Endothelial cell of umbilical vein (primary cell): ENCODE data around the gene RPL21. TPM values are rescaled to one million over a fixed set of nuclear protein-coding genes. Genes with fewer than 3 reads are reported as not detected.
"Not testable (repeated sequence)": the region's sequence is repeated elsewhere in the genome, so short reads cannot be mapped to it uniquely, and the experiment has no call there.

Source experiments
- BruUV-seq: library from RNA; stranded (reverse); fragments of 400-500 nt; replicated peaks from 2 replicates; lab custom pipeline; 2021; lab: Mats Ljungman, UMichigan
- CTCF ChIA-PET: fragments of 300-600, 350-600 bp; sonication (Branson Sonifier 250); formaldehyde crosslinking; loops from one replicate; lab custom pipeline; 2021; ENCODE audit warnings: antibody characterized with exemption, inconsistent platforms; lab: Charles Lee
- POLR2A ChIA-PET: fragments of 300-600, 350-600 bp; sonication (Branson Sonifier 250); formaldehyde crosslinking; loops from one replicate; lab custom pipeline; 2021; ENCODE audit warnings: antibody characterized with exemption, inconsistent platforms; lab: Charles Lee
- DNase-seq: peaks from one replicate; pipeline ENCODE4 v3.0.0-alpha.2; 2011; ENCODE audit warnings: low read depth, low spot score
- FAIRE-seq: peaks from 2 replicates; lab custom pipeline; 2011; peaks lifted over from hg19 to GRCh38; lab: Jason Lieb, UNC
- H2AFZ ChIP-seq: 2 replicates; pipeline ENCODE4 v1.6.0; 2012; ENCODE audit warnings: low read depth, low read length, control low read depth, inconsistent platforms
- H3K27ac ChIP-seq: 2 replicates; pipeline ENCODE4 v1.5.1; 2011; ENCODE audit warnings: low read depth, mild to moderate bottlenecking, control low read depth, low read length, moderate library complexity; ENCODE audit not compliant: insufficient read depth
- H3K27me3 ChIP-seq, 2 experiments: 2 replicates each; pipeline versions ENCODE4 v1.6.0 to v1.6.1; 2011; ENCODE audit warnings: low read length in 2 of 2, mixed read lengths in 1 of 2; ENCODE audit not compliant: control insufficient read depth in 2 of 2, insufficient read depth in 2 of 2
- H3K36me3 ChIP-seq, 2 experiments: 2 replicates in 1 of 2; 3 replicates in 1 of 2; pipeline ENCODE4 v1.5.1; 2011; ENCODE audit warnings: low read length in 2 of 2, mild to moderate bottlenecking in 1 of 2, moderate library complexity in 1 of 2; ENCODE audit not compliant: control insufficient read depth in 2 of 2, insufficient read depth in 2 of 2; ENCODE audit errors: extremely low read depth in 1 of 2
- H3K4me1 ChIP-seq: 3 replicates; pipeline ENCODE4 v1.5.1; 2011; ENCODE audit warnings: mild to moderate bottlenecking, low read length; ENCODE audit not compliant: control insufficient read depth, insufficient read depth; ENCODE audit errors: extremely low read depth
- H3K4me2 ChIP-seq: 2 replicates; pipeline ENCODE4 v1.6.1; 2011; ENCODE audit warnings: low read length, control low read depth, mixed read lengths; ENCODE audit not compliant: insufficient read depth
- H3K4me3 ChIP-seq, 3 experiments: fragments of 200-600 bp in 1 of 3; sonication (generic), shearing (Covaris generic) in 1 of 3; replicated peaks in 1 of 3; 2 replicates each; pipeline ENCODE4 v1.5.1; 2011 to 2016; ENCODE audit warnings: control low read depth in 3 of 3, low read length in 3 of 3, mild to moderate bottlenecking in 2 of 3, inconsistent platforms in 1 of 3, low read depth in 1 of 3, moderate library complexity in 1 of 3; ENCODE audit not compliant: insufficient read depth in 1 of 3
- H3K79me2 ChIP-seq: 2 replicates; pipeline ENCODE4 v1.6.0; 2012; ENCODE audit warnings: low read length, inconsistent platforms; ENCODE audit not compliant: control insufficient read depth, insufficient read depth
- H3K9ac ChIP-seq: replicated peaks from 2 replicates; pipeline ENCODE3; 2011; ENCODE audit warnings: low read length, control low read depth; ENCODE audit not compliant: insufficient read depth; ENCODE audit errors: extremely low read depth
- H3K9me1 ChIP-seq: replicated peaks from 3 replicates; pipeline ENCODE4 v1.6.0; 2011; ENCODE audit warnings: mild to moderate bottlenecking, low read length; ENCODE audit not compliant: control insufficient read depth, insufficient read depth; ENCODE audit errors: extremely low read depth
- H3K9me3 ChIP-seq: replicated peaks from 2 replicates; pipeline ENCODE4 v1.5.1; 2012; ENCODE audit warnings: low read length, inconsistent platforms; ENCODE audit not compliant: control insufficient read depth, insufficient read depth
- H4K20me1 ChIP-seq: replicated peaks from 2 replicates; pipeline ENCODE3; 2011; ENCODE audit warnings: mild to moderate bottlenecking, low read length; ENCODE audit not compliant: control insufficient read depth, insufficient read depth; ENCODE audit errors: extremely low read depth
- CTCF ChIP-seq, 2 donors: IDR thresholded peaks; 1 replicate in 1 of 2; 2 replicates in 1 of 2; pipeline ENCODE4 v1.5.1; 2011; ENCODE audit warnings: low read length in 2 of 2, mild to moderate bottlenecking in 2 of 2, moderate library complexity in 2 of 2, control low read depth in 1 of 2, inconsistent platforms in 1 of 2, low read depth in 1 of 2; ENCODE audit not compliant: insufficient read depth in 1 of 2; ENCODE audit errors: extremely low read depth in 1 of 2
- EZH2 ChIP-seq: IDR thresholded peaks from 2 replicates; pipeline ENCODE4 v1.6.1; 2012; ENCODE audit warnings: borderline replicate concordance, low read depth, mild to moderate bottlenecking, moderate library complexity, low read length, inconsistent platforms; ENCODE audit not compliant: severe bottlenecking
- FOS ChIP-seq: IDR thresholded peaks from 2 replicates; pipeline ENCODE4 v1.6.1; 2011; ENCODE audit warnings: mild to moderate bottlenecking, low read length, moderate library complexity, borderline replicate concordance; ENCODE audit not compliant: insufficient read depth
- GATA2 ChIP-seq: IDR thresholded peaks from 2 replicates; pipeline ENCODE4 v1.7.0; 2011; ENCODE audit warnings: low read depth, mild to moderate bottlenecking, moderate library complexity, mixed read lengths, low read length; ENCODE audit not compliant: insufficient read length, insufficient read depth
- POLR2A ChIP-seq: IDR thresholded peaks from 2 replicates; pipeline ENCODE4 v1.6.1; 2012; ENCODE audit warnings: low read depth, mild to moderate bottlenecking, control low read depth, low read length
- dilution Hi-C: fragments of 300-500 bp; cut with MboI; formaldehyde crosslinking; loops from one replicate; pipeline ENCODE4 v1.15.0; 2019; ENCODE audit warnings: low sequenced_read_pairs; ENCODE audit not compliant: extremely low pct_ligation_motif_present
- intact Hi-C: fragments of 100-400 bp; cut with micrococcal nuclease; formaldehyde crosslinking; loops from one replicate; pipeline ENCODE4 v1.10.0; 2022
- polyA plus RNA-seq, 4 experiments: library from polyadenylated mRNA; depleted of rRNA in 3 of 4; stranded (reverse) in 3 of 4; unstranded in 1 of 4; fragments of >200 nt; gene quantifications; 2 replicates each; pipeline versions ENCODE4 v1.2.1 to v1.2.3, GENCODE V29; 2011 to 2012; ENCODE audit warnings: missing spikeins in 1 of 4
- total RNA-seq: library from RNA; stranded (reverse); gene quantifications from 2 replicates; pipeline ENCODE4 v1.2.3, GENCODE V29; 2021

RPL21 gene
- total and polyA plus RNA-seq, 2 donors (not counting 3 experiments of a cell fraction or from before 2014, with no cell fraction given) = 585 to 871 TPM

GRCh38 chr13:27296496-27296895 lies 45.1 kb downstream of the RPL21 start:
- H3K9me1 ChIP-seq = no peaks in the 10 kb centered on the region
- no peak for FAIRE-seq
- DNase-seq = no peak
- intact Hi-C loops = no loop called here
- ChIA-PET CTCF (interaction anchor here (0.9 to 1.3 kb wide), 2 partner anchors 17 to 311 kb away, joined by 3 to 4 read pairs; no protein-coding TSS in a partner anchor), POLR2A (interaction anchor here (0.6 kb wide), 1 partner anchor 49 kb away, joined by 3 read pairs; no protein-coding TSS in a partner anchor)
- no peak overlapping the region for H3K4me3 ChIP-seq
- dilution Hi-C loops = no loop called here
- H3K4me1 ChIP-seq = no peaks in the 10 kb centered on the region
- no peaks in the 10 kb centered on the region for H4K20me1 ChIP-seq
- TF ChIP-seq POLR2A = no peak
- no TSS peak for BruUV-seq
- no peak overlapping the region for H3K27ac ChIP-seq
- no peak overlapping the region for H3K4me2 ChIP-seq
- H3K79me2 ChIP-seq = no peaks in the 10 kb centered on the region
- no peaks in the 10 kb centered on the region for H3K9me3 ChIP-seq
- H3K9ac ChIP-seq = no peak overlapping the region
- H2AFZ ChIP-seq = no peak overlapping the region
- no peaks in the 10 kb centered on the region for H3K36me3 ChIP-seq
- H3K27me3 ChIP-seq = peaks cover 11 to 12% of the 10 kb centered on the region in 2 experiments

GRCh38 chr13:27298849-27299248 lies 47.5 kb downstream of the RPL21 start:
- Histone ChIP-seq H3K4me3 (no peak overlapping the region), H2AFZ (no peak overlapping the region), H3K27ac (no peak overlapping the region), H3K4me1 (no peaks in the 10 kb centered on the region), H3K9me3 (no peaks in the 10 kb centered on the region), H3K36me3 (no peaks in the 10 kb centered on the region), H3K9ac (no peak overlapping the region), H3K79me2 (no peaks in the 10 kb centered on the region), H3K9me1 (no peaks in the 10 kb centered on the region), H3K27me3 (peaks cover 6 to 13% of the 10 kb centered on the region in 2 experiments), H4K20me1 (no peaks in the 10 kb centered on the region), H3K4me2 (no peak overlapping the region)
- POLR2A ChIA-PET = no interaction called here
- DNase-seq = no peak
- TF ChIP-seq CTCF (IDR thresholded peaks at IDR 0.05; ENCODE audit: extremely low read depth in 1 of 2, insufficient read depth in 1 of 2, low read depth in 1 of 2, low read length in 2 of 2) (no peak), EZH2 (no peak), GATA2 (no peak), FOS (no peak)
- dilution Hi-C loops (no loop called here), intact Hi-C loops (no loop called here)
- BruUV-seq = no TSS peak
- CTCF ChIA-PET = interaction anchor here (1.0 kb wide), 1 partner anchor 15 kb away, joined by 4 read pairs; no protein-coding TSS in a partner anchor
- no peak for FAIRE-seq

- H3K9me1 ChIP-seq, H3K79me2 ChIP-seq, H3K4me2 ChIP-seq, BruUV-seq, H3K9me3 ChIP-seq, DNase-seq, H3K9ac ChIP-seq, H3K27ac ChIP-seq, H2AFZ ChIP-seq, dilution Hi-C loops, H3K4me3 ChIP-seq, intact Hi-C loops, H3K36me3 ChIP-seq, H4K20me1 ChIP-seq, FAIRE-seq, H3K4me1 ChIP-seq, POLR2A ChIA-PET: not testable (repeated sequence)
- CTCF ChIA-PET = interaction anchor here (1.2 to 1.3 kb wide), 2 partner anchors 10 to 15 kb away, joined by 3 to 4 read pairs; no protein-coding TSS in a partner anchor
- H3K27me3 ChIP-seq = peaks cover 6 to 11% of the 10 kb centered on the region in 2 experiments
Observed at GRCh38 chr13:27300406-27300805, 49.0 kb downstream of the RPL21 start.
